HepG2 (cell line): Measurements from ENCODE around the gene DEDD2. TPM values are rescaled to one million over a fixed set of nuclear protein-coding genes. Genes with fewer than 3 reads are reported as not detected.

ENCODE experiments used
- ATAC-seq: fragments of 200-7000 bp; cut with Tn5 transposase; 3 replicates; pipeline ENCODE4 v1.9.1; 2020; ENCODE audit warnings: mild to moderate bottlenecking, moderate library complexity
- BruUV-seq: library from RNA; stranded (reverse); fragments of 400-500 nt; replicated peaks from 2 replicates; lab custom pipeline; 2021; lab: Mats Ljungman, UMichigan
- CTCF ChIA-PET: fragments of 300-600 bp; formaldehyde crosslinking; extraction: SDS; loops from one replicate; lab custom pipeline; 2021; ENCODE audit warnings: low total read pairs, inconsistent platforms, low intra/inter-chr PET ratio; lab: Yijun Ruan, JAX
- POLR2A ChIA-PET: fragments of 350-600 bp; sonication (Branson Sonifier 250); formaldehyde crosslinking; loops from one replicate; lab custom pipeline; 2020; ENCODE audit warnings: antibody characterized with exemption, inconsistent platforms; lab: Yijun Ruan, JAX
- DNase-seq: peaks from one replicate; pipeline ENCODE4 v3.0.0-alpha.2; 2015; ENCODE audit warnings: low spot score
- FAIRE-seq: peaks from 3 replicates; lab custom pipeline; 2011; peaks lifted over from hg19 to GRCh38; lab: Jason Lieb, UNC
- H2AFZ ChIP-seq: one replicate; pipeline ENCODE4 v1.6.1; 2011; ENCODE audit warnings: low read length, inconsistent platforms
- H3K27ac ChIP-seq: fragments of 300-600 bp; 3 replicates; pipeline ENCODE4 v1.8.0; 2011; ENCODE audit warnings: mixed run types, mild to moderate bottlenecking, mixed read lengths, low read length, inconsistent platforms; ENCODE audit not compliant: insufficient read depth; ENCODE audit errors: extremely low read length
- H3K27me3 ChIP-seq, 2 experiments: fragments of 200-600 bp in 1 of 2; 2 replicates in 1 of 2; 3 replicates in 1 of 2; pipeline versions ENCODE4 v1.6.0 to v1.8.0; 2011; ENCODE audit warnings: low read length in 2 of 2, mild to moderate bottlenecking in 2 of 2, moderate library complexity in 2 of 2, inconsistent platforms in 1 of 2; ENCODE audit not compliant: insufficient read depth in 2 of 2, control insufficient read depth in 1 of 2
- H3K36me3 ChIP-seq, 2 experiments: fragments of 200-600 bp in 1 of 2; replicated peaks in 1 of 2; 2 replicates in 1 of 2; 3 replicates in 1 of 2; pipeline versions ENCODE4 v1.5.1 to v1.8.0; 2011; ENCODE audit warnings: low read length in 2 of 2, inconsistent platforms in 1 of 2; ENCODE audit not compliant: insufficient read depth in 2 of 2, control insufficient read depth in 1 of 2
- H3K4me1 ChIP-seq: 2 replicates; pipeline ENCODE4 v1.5.1; 2012; ENCODE audit warnings: low read length, inconsistent platforms; ENCODE audit not compliant: insufficient read depth
- H3K4me2 ChIP-seq: 2 replicates; pipeline ENCODE4 v1.6.0; 2011; ENCODE audit warnings: low read depth, low read length, inconsistent platforms
- H3K4me3 ChIP-seq, 3 experiments: fragments of 200-600 bp in 1 of 3; sonication (generic), shearing (Covaris generic) in 1 of 3; replicated peaks in 1 of 3; 2 replicates each; pipeline ENCODE4 v1.5.1; 2011 to 2016; ENCODE audit warnings: low read length in 3 of 3, inconsistent platforms in 2 of 3, low read depth in 2 of 3, mild to moderate bottlenecking in 2 of 3, control low read depth in 1 of 3, mixed read lengths in 1 of 3; ENCODE audit not compliant: insufficient read depth in 1 of 3
- H3K79me2 ChIP-seq: one replicate; pipeline ENCODE4 v1.6.1; 2011; ENCODE audit warnings: low read length, inconsistent platforms; ENCODE audit not compliant: insufficient read depth
- H3K9ac ChIP-seq: 2 replicates; pipeline ENCODE4 v1.6.0; 2011; ENCODE audit warnings: mild to moderate bottlenecking, low read depth, low read length, inconsistent platforms; ENCODE audit not compliant: insufficient read depth
- H3K9me3 ChIP-seq: 2 replicates; pipeline ENCODE4 v1.5.1; 2012; ENCODE audit warnings: mild to moderate bottlenecking, low read length
- H4K20me1 ChIP-seq: 2 replicates; pipeline ENCODE4 v1.6.0; 2011; ENCODE audit warnings: inconsistent platforms, mild to moderate bottlenecking, low read length, moderate library complexity; ENCODE audit not compliant: insufficient read depth
- ATRX ChIP-seq: sonication (generic); formaldehyde crosslinking; IDR thresholded peaks from 2 replicates; pipeline ENCODE4 v1.4.0; 2020; ENCODE audit warnings: missing genetic modification reagents, borderline replicate concordance
- ELF1 ChIP-seq: sonication (generic); formaldehyde crosslinking; IDR thresholded peaks from 2 replicates; pipeline ENCODE4 v1.4.0; 2020; ENCODE audit warnings: missing genetic modification reagents
- GPN1 ChIP-seq: sonication (generic); formaldehyde crosslinking; IDR thresholded peaks from 2 replicates; pipeline ENCODE4 v1.5.1; 2020; ENCODE audit warnings: missing genetic modification reagents, borderline replicate concordance
- NCOA1 ChIP-seq: sonication (generic); formaldehyde crosslinking; IDR thresholded peaks from 2 replicates; pipeline ENCODE4 v1.9.0; 2021; ENCODE audit warnings: missing genetic modification reagents
- NCOR1 ChIP-seq: fragments of 200-600 bp; sonication (generic); IDR thresholded peaks from 2 replicates; pipeline ENCODE4 v1.7.0; 2017; ENCODE audit warnings: antibody characterized with exemption, low read length, borderline replicate concordance
- RBM39 ChIP-seq: fragments of 200-400 bp; formaldehyde crosslinking; IDR thresholded peaks from one replicate; pipeline ENCODE4 v1.6.1; 2018; ENCODE audit warnings: antibody characterized with exemption, mild to moderate bottlenecking, low read depth, low read length; ENCODE audit not compliant: poor library complexity, severe bottlenecking
- RELA ChIP-seq: sonication (generic); formaldehyde crosslinking; IDR thresholded peaks from 2 replicates; pipeline ENCODE4 v1.4.0; 2020; ENCODE audit warnings: missing genetic modification reagents
- RERE ChIP-seq: IDR thresholded peaks from 2 replicates; pipeline ENCODE4 v1.6.1; 2016; ENCODE audit warnings: low read depth, missing genetic modification reagents, missing compliant biosample characterization
- SP1 ChIP-seq, 2 experiments: fragments of 450-650 bp in 1 of 2; sonication (generic) in 1 of 2; formaldehyde crosslinking in 1 of 2; IDR thresholded peaks; 2 replicates each; pipeline versions ENCODE4 v1.4.0 to v1.6.1; 2016 to 2020; ENCODE audit warnings: missing genetic modification reagents in 1 of 2
- ZBTB7A ChIP-seq: sonication (generic); formaldehyde crosslinking; IDR thresholded peaks from 2 replicates; pipeline ENCODE4 v1.8.0; 2022; ENCODE audit warnings: mild to moderate bottlenecking, missing genetic modification reagents
- ZNF556 ChIP-seq: sonication (generic); formaldehyde crosslinking; IDR thresholded peaks from 2 replicates; pipeline ENCODE4 v1.4.0; 2020; ENCODE audit warnings: mild to moderate bottlenecking, missing genetic modification reagents, borderline replicate concordance
- ZNF768 ChIP-seq: sonication (generic); formaldehyde crosslinking; IDR thresholded peaks from 2 replicates; pipeline ENCODE4 v1.4.0; 2020; ENCODE audit warnings: missing genetic modification reagents
- ZNF775 ChIP-seq: sonication (generic); formaldehyde crosslinking; IDR thresholded peaks from 2 replicates; pipeline ENCODE4 v1.4.0; 2020; ENCODE audit warnings: missing genetic modification reagents, mild to moderate bottlenecking, moderate library complexity, borderline replicate concordance
- ZNF878 ChIP-seq: sonication (generic); formaldehyde crosslinking; IDR thresholded peaks from 2 replicates; pipeline ENCODE4 v1.8.1; 2023; ENCODE audit warnings: mild to moderate bottlenecking, missing genetic modification reagents, moderate library complexity
- WGBS: methylation state at CpG from one replicate; pipeline ENCODE4 v1.1.6; 2017; ENCODE audit warnings: low lambda C conversion rate; 5-methylcytosine and 5-hydroxymethylcytosine counted together
- in situ Hi-C: cut with HindIII; loops from 2 replicates; pipeline ENCODE4 v1.10.0; 2017; ENCODE audit warnings: low pct_unique_long_range_greater_than_20kb; ENCODE audit not compliant: extremely low pct_ligation_motif_present
- intact Hi-C: fragments of 100-400 bp; cut with micrococcal nuclease; formaldehyde crosslinking; loops from one replicate; pipeline ENCODE4 v1.10.0; 2022; ENCODE audit not compliant: unreplicated experiment
- polyA plus RNA-seq, 8 experiments: library from polyadenylated mRNA; depleted of rRNA in 3 of 8; stranded (reverse) in 7 of 8; unstranded in 1 of 8; fragments of >200 nt; fragmentation: Illumina TruSeq in 4 of 8; extraction: Trizol in 4 of 8; gene quantifications; 2 replicates each; pipeline versions ENCODE4 v1.2.1 to v1.2.3, GENCODE V29; 2011 to 2016; ENCODE audit warnings: low read depth in 4 of 8, missing spikeins in 1 of 8, mixed read lengths in 1 of 8; ENCODE audit not compliant: insufficient read depth in 1 of 8
- total RNA-seq, 5 experiments: library from RNA; depleted of rRNA; stranded (reverse); fragments of >200 nt; fragmentation: Illumina TruSeq; extraction: Trizol; gene quantifications; 2 replicates each; pipeline ENCODE4 v1.2.3, GENCODE V29; 2016; ENCODE audit warnings: low read depth in 1 of 5

Gene DEDD2
- total and polyA plus RNA-seq, 2 of the 13 experiments (the other 11 are each of a cell fraction or from before 2014, with no cell fraction given): 19.2 to 24.7 TPM

- Histone ChIP-seq H3K27ac (no peak overlapping the region), H3K4me1 (peaks cover 9% of the 10 kb centered on the region), H3K36me3 (peaks cover 28 to 66% of the 10 kb centered on the region in 2 experiments), H3K27me3 (no peaks in the 10 kb centered on the region), H3K4me3 (no peak overlapping the region), H3K79me2 (peaks cover 20% of the 10 kb centered on the region), H2AFZ (no peak overlapping the region), H3K9me3 (no peaks in the 10 kb centered on the region), H3K9ac (no peak overlapping the region), H3K4me2 (no peak overlapping the region), H4K20me1 (peaks cover 12% of the 10 kb centered on the region)
- no TSS peak for BruUV-seq
- 96% methylated on average over 11 of the region's 11 CpGs for WGBS
- ATAC-seq (no peak), FAIRE-seq (no peak)
- POLR2A ChIA-PET: no interaction called here
- intact Hi-C loops: no loop called here
- CTCF ChIA-PET: no interaction called here
- no peak for TF ChIP-seq ZNF556
- TF ChIP-seq, all 625 proteins: peak for 0
- no peak for DNase-seq
- in situ Hi-C loops: no loop called here
Measured at GRCh38 chr19:42208612-42209011, 8.9 kb downstream of the DEDD2 start.

GRCh38 chr19:42207767-42208271 lies 9.7 kb downstream of the DEDD2 start:
- ChIA-PET POLR2A (interaction anchor here (0.6 kb wide), 1 partner anchor 108 kb away, joined by 3 read pairs; no protein-coding TSS in a partner anchor), CTCF (no interaction called here)
- ATAC-seq (no peak), FAIRE-seq (no peak), DNase-seq (no peak)
- intact Hi-C loops (no loop called here), in situ Hi-C loops (no loop called here)
- H3K79me2 ChIP-seq: peaks cover 16% of the 10 kb centered on the region
- no peak overlapping the region for H3K9ac ChIP-seq
- H3K4me2 ChIP-seq: no peak overlapping the region
- peaks cover 30 to 66% of the 10 kb centered on the region in 2 experiments for H3K36me3 ChIP-seq
- H3K4me3 ChIP-seq: no peak overlapping the region
- H2AFZ ChIP-seq: no peak overlapping the region
- BruUV-seq: no TSS peak
- 99% methylated on average over 6 of the region's 6 CpGs for WGBS
- no peaks in the 10 kb centered on the region for H3K27me3 ChIP-seq
- peaks cover 12% of the 10 kb centered on the region for H4K20me1 ChIP-seq
- H3K9me3 ChIP-seq: no peaks in the 10 kb centered on the region
- H3K4me1 ChIP-seq: peaks cover under 1% of the 10 kb centered on the region; the same call in 1 of the 2 replicates
- H3K27ac ChIP-seq: no peak overlapping the region
- TF ChIP-seq ATRX (CRISPR knock-in tag) (no peak), NCOA1 (CRISPR knock-in tag) (no peak), RBM39 (no peak), ZNF878 (CRISPR knock-in tag) (no peak), NCOR1 (no peak), RELA (CRISPR knock-in tag) (no peak), ZNF768 (CRISPR knock-in tag) (no peak), ELF1 (no peak), ZBTB7A (CRISPR knock-in tag) (no peak), ZNF775 (CRISPR knock-in tag) (no peak), GPN1 (CRISPR knock-in tag) (no peak), RERE (CRISPR knock-in tag) (no peak), SP1 (IDR thresholded peaks at IDR 0.05) (no peak), SP1 (CRISPR knock-in tag; IDR thresholded peaks at IDR 0.05) (no peak)
